Endothelial cell of umbilical vein (primary cell): ENCODE results near the gene LSP1. TPM values are rescaled to one million over a fixed set of nuclear protein-coding genes. Genes with fewer than 3 reads are reported as not detected.

Experiments
- BruUV-seq: library from RNA; stranded (reverse); fragments of 400-500 nt; replicated peaks from 2 replicates; lab custom pipeline; 2021; lab: Mats Ljungman, UMichigan
- CTCF ChIA-PET: fragments of 300-600, 350-600 bp; sonication (Branson Sonifier 250); formaldehyde crosslinking; loops from one replicate; lab custom pipeline; 2021; ENCODE audit warnings: antibody characterized with exemption, inconsistent platforms; lab: Charles Lee
- POLR2A ChIA-PET: fragments of 300-600, 350-600 bp; sonication (Branson Sonifier 250); formaldehyde crosslinking; loops from one replicate; lab custom pipeline; 2021; ENCODE audit warnings: antibody characterized with exemption, inconsistent platforms; lab: Charles Lee
- DNase-seq: peaks from one replicate; pipeline ENCODE4 v3.0.0-alpha.2; 2011; ENCODE audit warnings: low read depth, low spot score
- FAIRE-seq: peaks from 2 replicates; lab custom pipeline; 2011; peaks lifted over from hg19 to GRCh38; lab: Jason Lieb, UNC
- H2AFZ ChIP-seq: 2 replicates; pipeline ENCODE4 v1.6.0; 2012; ENCODE audit warnings: low read depth, low read length, control low read depth, inconsistent platforms
- H3K27ac ChIP-seq: 2 replicates; pipeline ENCODE4 v1.5.1; 2011; ENCODE audit warnings: low read depth, mild to moderate bottlenecking, control low read depth, low read length, moderate library complexity; ENCODE audit not compliant: insufficient read depth
- H3K27me3 ChIP-seq, 2 experiments: 2 replicates each; pipeline versions ENCODE4 v1.6.0 to v1.6.1; 2011; ENCODE audit warnings: low read length in 2 of 2, mixed read lengths in 1 of 2; ENCODE audit not compliant: control insufficient read depth in 2 of 2, insufficient read depth in 2 of 2
- H3K36me3 ChIP-seq, 2 experiments: 2 replicates in 1 of 2; 3 replicates in 1 of 2; pipeline ENCODE4 v1.5.1; 2011; ENCODE audit warnings: low read length in 2 of 2, mild to moderate bottlenecking in 1 of 2, moderate library complexity in 1 of 2; ENCODE audit not compliant: control insufficient read depth in 2 of 2, insufficient read depth in 2 of 2; ENCODE audit errors: extremely low read depth in 1 of 2
- H3K4me1 ChIP-seq: 3 replicates; pipeline ENCODE4 v1.5.1; 2011; ENCODE audit warnings: mild to moderate bottlenecking, low read length; ENCODE audit not compliant: control insufficient read depth, insufficient read depth; ENCODE audit errors: extremely low read depth
- H3K4me2 ChIP-seq: 2 replicates; pipeline ENCODE4 v1.6.1; 2011; ENCODE audit warnings: low read length, control low read depth, mixed read lengths; ENCODE audit not compliant: insufficient read depth
- H3K4me3 ChIP-seq, 3 experiments: fragments of 200-600 bp in 1 of 3; sonication (generic), shearing (Covaris generic) in 1 of 3; replicated peaks in 1 of 3; 2 replicates each; pipeline ENCODE4 v1.5.1; 2011 to 2016; ENCODE audit warnings: control low read depth in 3 of 3, low read length in 3 of 3, mild to moderate bottlenecking in 2 of 3, inconsistent platforms in 1 of 3, low read depth in 1 of 3, moderate library complexity in 1 of 3; ENCODE audit not compliant: insufficient read depth in 1 of 3
- H3K79me2 ChIP-seq: 2 replicates; pipeline ENCODE4 v1.6.0; 2012; ENCODE audit warnings: low read length, inconsistent platforms; ENCODE audit not compliant: control insufficient read depth, insufficient read depth
- H3K9ac ChIP-seq: replicated peaks from 2 replicates; pipeline ENCODE3; 2011; ENCODE audit warnings: low read length, control low read depth; ENCODE audit not compliant: insufficient read depth; ENCODE audit errors: extremely low read depth
- H3K9me1 ChIP-seq: replicated peaks from 3 replicates; pipeline ENCODE4 v1.6.0; 2011; ENCODE audit warnings: mild to moderate bottlenecking, low read length; ENCODE audit not compliant: control insufficient read depth, insufficient read depth; ENCODE audit errors: extremely low read depth
- H3K9me3 ChIP-seq: replicated peaks from 2 replicates; pipeline ENCODE4 v1.5.1; 2012; ENCODE audit warnings: low read length, inconsistent platforms; ENCODE audit not compliant: control insufficient read depth, insufficient read depth
- H4K20me1 ChIP-seq: replicated peaks from 2 replicates; pipeline ENCODE3; 2011; ENCODE audit warnings: mild to moderate bottlenecking, low read length; ENCODE audit not compliant: control insufficient read depth, insufficient read depth; ENCODE audit errors: extremely low read depth
- EZH2 ChIP-seq: IDR thresholded peaks from 2 replicates; pipeline ENCODE4 v1.6.1; 2012; ENCODE audit warnings: borderline replicate concordance, low read depth, mild to moderate bottlenecking, moderate library complexity, low read length, inconsistent platforms; ENCODE audit not compliant: severe bottlenecking
- FOS ChIP-seq: IDR thresholded peaks from 2 replicates; pipeline ENCODE4 v1.6.1; 2011; ENCODE audit warnings: mild to moderate bottlenecking, low read length, moderate library complexity, borderline replicate concordance; ENCODE audit not compliant: insufficient read depth
- GATA2 ChIP-seq: IDR thresholded peaks from 2 replicates; pipeline ENCODE4 v1.7.0; 2011; ENCODE audit warnings: low read depth, mild to moderate bottlenecking, moderate library complexity, mixed read lengths, low read length; ENCODE audit not compliant: insufficient read length, insufficient read depth
- JUN ChIP-seq: IDR thresholded peaks from 2 replicates; pipeline ENCODE4 v1.6.1; 2011; ENCODE audit warnings: borderline replicate concordance, low read depth; ENCODE audit not compliant: insufficient read length, insufficient read depth
- MYC ChIP-seq: IDR thresholded peaks from one replicate; pipeline ENCODE4 v1.6.1; 2011; ENCODE audit warnings: mild to moderate bottlenecking, low read depth, low read length
- POLR2A ChIP-seq: IDR thresholded peaks from 2 replicates; pipeline ENCODE4 v1.6.1; 2012; ENCODE audit warnings: low read depth, mild to moderate bottlenecking, control low read depth, low read length
- POLR2AphosphoS5 ChIP-seq: IDR thresholded peaks from 2 replicates; pipeline ENCODE4 v1.6.1; 2012; ENCODE audit warnings: low read depth, mild to moderate bottlenecking, control low read depth, low read length, moderate library complexity; ENCODE audit not compliant: insufficient read depth
- dilution Hi-C: fragments of 300-500 bp; cut with MboI; formaldehyde crosslinking; loops from one replicate; pipeline ENCODE4 v1.15.0; 2019; ENCODE audit warnings: low sequenced_read_pairs; ENCODE audit not compliant: extremely low pct_ligation_motif_present
- intact Hi-C: fragments of 100-400 bp; cut with micrococcal nuclease; formaldehyde crosslinking; loops from one replicate; pipeline ENCODE4 v1.10.0; 2022
- polyA plus RNA-seq, 4 experiments: library from polyadenylated mRNA; depleted of rRNA in 3 of 4; stranded (reverse) in 3 of 4; unstranded in 1 of 4; fragments of >200 nt; gene quantifications; 2 replicates each; pipeline versions ENCODE4 v1.2.1 to v1.2.3, GENCODE V29; 2011 to 2012; ENCODE audit warnings: missing spikeins in 1 of 4
- total RNA-seq: library from RNA; stranded (reverse); gene quantifications from 2 replicates; pipeline ENCODE4 v1.2.3, GENCODE V29; 2021
- TF ChIP-seq, protein P1 (sequence below): IDR thresholded peaks from 2 replicates; pipeline ENCODE4 v1.6.1; 2011; ENCODE audit not compliant: insufficient read depth, insufficient read length
- TF ChIP-seq, protein P2 (sequence below), 2 donors: IDR thresholded peaks; 1 replicate in 1 of 2; 2 replicates in 1 of 2; pipeline ENCODE4 v1.5.1; 2011; ENCODE audit warnings: low read length in 2 of 2, mild to moderate bottlenecking in 2 of 2, moderate library complexity in 2 of 2, control low read depth in 1 of 2, inconsistent platforms in 1 of 2, low read depth in 1 of 2; ENCODE audit not compliant: insufficient read depth in 1 of 2; ENCODE audit errors: extremely low read depth in 1 of 2

The LSP1 gene
- total and polyA plus RNA-seq, 2 donors (not counting 3 experiments of a cell fraction or from before 2014, with no cell fraction given), result not detected

DNA sequence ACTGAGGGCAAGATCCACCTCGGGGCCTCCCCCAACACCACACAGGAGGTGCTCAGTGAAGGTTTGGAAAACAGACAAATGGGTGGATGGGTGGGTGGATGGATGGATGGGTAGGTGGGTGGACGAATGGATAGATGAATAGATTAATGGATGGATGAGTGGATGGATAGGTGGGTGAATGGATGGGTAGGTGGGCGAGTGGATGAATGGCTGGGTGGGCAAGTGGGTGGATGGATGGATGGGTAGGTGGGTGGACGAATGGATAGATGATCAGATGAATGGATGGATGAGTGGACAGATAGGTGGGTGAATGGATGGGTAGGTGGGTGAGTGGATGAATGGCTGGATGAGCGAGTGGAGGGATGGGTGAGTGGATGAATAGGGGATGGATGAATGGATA is 39.7 kb downstream of the LSP1 start:
- no peaks in the 10 kb centered on the region for H3K36me3 ChIP-seq
- H3K27me3 ChIP-seq, result peaks cover 8 to 16% of the 10 kb centered on the region in 2 experiments
- dilution Hi-C loops, result no loop called here
- H3K9me1 ChIP-seq, result no peaks in the 10 kb centered on the region
- no peak for FAIRE-seq
- no peaks in the 10 kb centered on the region for H3K79me2 ChIP-seq
- H4K20me1 ChIP-seq, result no peaks in the 10 kb centered on the region
- intact Hi-C loops, result no loop called here
- H3K27ac ChIP-seq, result no peak overlapping the region
- H2AFZ ChIP-seq, result no peak overlapping the region
- no TSS peak for BruUV-seq
- no peaks in the 10 kb centered on the region for H3K4me1 ChIP-seq
- CTCF ChIA-PET, result interaction anchor here (0.6 to 2.2 kb wide), 3 partner anchors 10 to 255 kb away, joined by 4 to 15 read pairs (median 4); no protein-coding TSS in a partner anchor
- TF ChIP-seq, protein P1, sequence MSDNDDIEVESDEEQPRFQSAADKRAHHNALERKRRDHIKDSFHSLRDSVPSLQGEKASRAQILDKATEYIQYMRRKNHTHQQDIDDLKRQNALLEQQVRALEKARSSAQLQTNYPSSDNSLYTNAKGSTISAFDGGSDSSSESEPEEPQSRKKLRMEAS, result no peak
- TF ChIP-seq EZH2, result no peak
- TF ChIP-seq FOS, result no peak
- no peak for TF ChIP-seq POLR2AphosphoS5
- no peak for TF ChIP-seq JUN
- TF ChIP-seq, protein P2, sequence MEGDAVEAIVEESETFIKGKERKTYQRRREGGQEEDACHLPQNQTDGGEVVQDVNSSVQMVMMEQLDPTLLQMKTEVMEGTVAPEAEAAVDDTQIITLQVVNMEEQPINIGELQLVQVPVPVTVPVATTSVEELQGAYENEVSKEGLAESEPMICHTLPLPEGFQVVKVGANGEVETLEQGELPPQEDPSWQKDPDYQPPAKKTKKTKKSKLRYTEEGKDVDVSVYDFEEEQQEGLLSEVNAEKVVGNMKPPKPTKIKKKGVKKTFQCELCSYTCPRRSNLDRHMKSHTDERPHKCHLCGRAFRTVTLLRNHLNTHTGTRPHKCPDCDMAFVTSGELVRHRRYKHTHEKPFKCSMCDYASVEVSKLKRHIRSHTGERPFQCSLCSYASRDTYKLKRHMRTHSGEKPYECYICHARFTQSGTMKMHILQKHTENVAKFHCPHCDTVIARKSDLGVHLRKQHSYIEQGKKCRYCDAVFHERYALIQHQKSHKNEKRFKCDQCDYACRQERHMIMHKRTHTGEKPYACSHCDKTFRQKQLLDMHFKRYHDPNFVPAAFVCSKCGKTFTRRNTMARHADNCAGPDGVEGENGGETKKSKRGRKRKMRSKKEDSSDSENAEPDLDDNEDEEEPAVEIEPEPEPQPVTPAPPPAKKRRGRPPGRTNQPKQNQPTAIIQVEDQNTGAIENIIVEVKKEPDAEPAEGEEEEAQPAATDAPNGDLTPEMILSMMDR (IDR thresholded peaks at IDR 0.05; ENCODE audit: extremely low read depth in 1 of 2, insufficient read depth in 1 of 2, low read depth in 1 of 2, low read length in 2 of 2), result no peak
- no peak for TF ChIP-seq POLR2A
- TF ChIP-seq MYC, result no peak
- TF ChIP-seq GATA2, result no peak
- no peaks in the 10 kb centered on the region for H3K9me3 ChIP-seq
- no peak overlapping the region for H3K9ac ChIP-seq
- no peak for DNase-seq
- no peak overlapping the region for H3K4me2 ChIP-seq
- no peak overlapping the region for H3K4me3 ChIP-seq
- POLR2A ChIA-PET, result no interaction called here
